Measurements from ENCODE around the gene ITGAD.

Gene ITGAD

DNA sequence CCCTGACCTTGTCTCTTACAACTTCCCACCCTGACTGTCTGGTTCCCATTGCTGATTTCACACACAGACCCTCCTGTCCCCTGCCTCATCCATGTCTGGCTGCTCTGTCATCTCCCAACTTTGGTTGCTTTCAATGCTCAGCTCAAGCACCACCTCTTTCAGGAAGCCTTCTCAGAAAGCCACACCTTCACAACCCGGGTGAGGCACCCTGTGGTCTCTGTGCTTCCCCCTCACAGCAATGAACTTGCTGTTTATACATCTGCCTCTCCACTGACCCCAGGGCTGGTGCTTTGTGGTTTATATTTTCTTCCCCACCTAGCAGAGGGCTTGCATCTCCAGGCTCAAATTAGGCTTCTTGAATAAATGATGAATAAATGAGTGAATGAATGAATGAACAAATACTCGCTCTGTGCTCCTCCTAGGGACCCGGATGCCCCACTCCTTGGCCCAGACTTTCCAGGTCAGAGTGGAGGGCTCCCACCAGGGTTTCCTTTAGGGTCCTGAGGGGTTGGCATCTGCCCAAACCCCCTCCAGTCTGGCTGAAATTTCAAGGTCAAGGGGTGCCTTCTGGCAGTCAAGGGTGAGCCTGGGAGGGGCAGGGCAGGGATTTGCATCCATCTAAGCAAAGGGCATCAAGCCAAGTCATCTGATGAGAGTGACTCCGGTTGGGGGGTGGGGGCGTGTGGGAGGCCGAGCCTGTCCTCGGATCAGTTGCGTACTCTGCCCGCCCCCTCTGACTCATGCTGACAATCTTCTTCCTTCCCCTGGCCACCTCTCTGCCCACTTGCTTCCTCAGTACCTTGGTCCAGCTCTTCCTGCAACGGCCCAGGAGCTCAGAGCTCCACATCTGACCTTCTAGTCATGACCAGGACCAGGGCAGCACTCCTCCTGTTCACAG is 38.5 kb upstream of the ITGAD start, which contains the start of gene ITGAX:
Gene ITGAX, plus strand, starts transcription at position 783 of the 898 bp plus-strand sequence. Its CDS starts 79 bp downstream, at position 862.
- peak within 1 kb of the TSS; percentile 58 for H3K14ac ChIP-seq (ENCODE audit: low read length)
- no peak for DNase-seq (ENCODE audit: low spot score)
- WGBS, 2 donors (ENCODE audit: extremely low coverage in 2 of 2, insufficient read length in 2 of 2, insufficient replicate concordance in 1 of 2), result no CpG with 5 or more reads among the region's 10 CpGs
- H3K9ac ChIP-seq (ENCODE audit: low read depth, low read length, poor library complexity), result peak within 1 kb of the TSS; percentile 36
- no peak within 1 kb of the TSS for H3K4me2 ChIP-seq (ENCODE audit: insufficient read depth, low read length, poor library complexity, severe bottlenecking)
- peak within 1 kb of the TSS; percentile 54 for H3K18ac ChIP-seq (ENCODE audit: low read length)
- no peak within 1 kb of the TSS for H3K4ac ChIP-seq (ENCODE audit: low read length)
- no peaks in the 10 kb centered on the region for H3K9me3 ChIP-seq (replicated peaks in 1 of 2; ENCODE audit: control insufficient read depth in 2 of 2, insufficient read depth in 1 of 2, low read depth in 1 of 2, low read length in 2 of 2)
- H2AFZ ChIP-seq (ENCODE audit: low read length), result no peak within 1 kb of the TSS
- H3K4me3 ChIP-seq (ENCODE audit: low read length in 2 of 2), result peak within 1 kb of the TSS in 1 of 2 donors; percentile 44
- peak within 1 kb of the TSS; percentile 59 for H2AK5ac ChIP-seq (ENCODE audit: low read depth, low read length)
- no peaks in the 10 kb centered on the region for H3K79me1 ChIP-seq (ENCODE audit: low read depth, low read length)
- no peak within 1 kb of the TSS for H3K27ac ChIP-seq (replicated peaks; ENCODE audit: low read length)
- H3K4me1 ChIP-seq (ENCODE audit: control insufficient read depth in 2 of 2, insufficient read depth in 1 of 2, low read depth in 1 of 2, low read length in 2 of 2), result peaks cover 0 to 3% of the 10 kb centered on the region in 2 donors
- no peak within 1 kb of the TSS for H2BK15ac ChIP-seq (ENCODE audit: low read length)
- H4K8ac ChIP-seq (ENCODE audit: low read depth, low read length), result peak within 1 kb of the TSS; percentile 97
- no peaks in the 10 kb centered on the region for H3K36me3 ChIP-seq (replicated peaks in 1 of 2; ENCODE audit: control insufficient read depth in 2 of 2, insufficient read depth in 2 of 2, low read length in 2 of 2)
- H2BK120ac ChIP-seq (ENCODE audit: low read depth, low read length), result peak within 1 kb of the TSS; percentile 61
- no peak within 1 kb of the TSS for H4K91ac ChIP-seq (ENCODE audit: low read depth, low read length, poor library complexity)
- no peak within 1 kb of the TSS for H2BK12ac ChIP-seq (ENCODE audit: low read length)
- H3K27me3 ChIP-seq (ENCODE audit: control insufficient read depth in 3 of 3, insufficient read depth in 3 of 3, low read depth in 1 of 3, low read length in 3 of 3), result peaks cover 0 to 9% (median 0%) of the 10 kb centered on the region in 3 experiments
- no peak within 1 kb of the TSS for H3K23ac ChIP-seq (ENCODE audit: low read depth, low read length, poor library complexity)
- no peak within 1 kb of the TSS for H2BK5ac ChIP-seq (ENCODE audit: low read length)

DNA sequence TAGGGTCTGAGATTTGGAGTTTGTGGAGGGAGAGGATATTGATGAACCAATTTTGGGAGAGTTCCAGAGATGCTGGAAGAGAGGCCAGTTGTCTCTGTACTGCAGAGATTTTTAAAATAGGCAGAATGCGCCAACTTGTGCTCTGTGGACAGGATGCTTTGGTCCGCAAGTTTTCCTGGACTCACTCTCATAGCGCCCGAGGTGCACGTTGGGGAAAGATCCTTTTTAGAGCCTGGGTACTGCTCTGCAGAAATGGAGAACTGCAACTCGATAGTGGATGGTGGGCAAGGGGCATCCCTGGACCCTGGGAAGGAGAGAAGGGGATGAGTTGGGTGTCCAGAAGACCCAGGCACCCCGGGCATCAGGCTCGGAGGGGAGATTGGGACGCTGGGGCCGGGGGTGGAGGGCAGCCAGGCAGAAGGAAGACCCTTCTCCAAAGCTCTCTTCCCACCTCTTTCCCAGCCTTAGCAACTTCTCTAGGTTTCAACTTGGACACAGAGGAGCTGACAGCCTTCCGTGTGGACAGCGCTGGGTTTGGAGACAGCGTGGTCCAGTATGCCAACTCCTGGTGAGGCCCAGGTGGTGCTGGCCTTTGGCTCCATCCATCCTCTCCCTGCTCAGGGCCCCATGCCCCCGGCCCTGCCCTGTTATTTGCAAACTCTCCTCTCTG is 37.6 kb upstream of the ITGAD start:
- no peak overlapping the region for H3K14ac ChIP-seq (ENCODE audit: low read length)
- no peak overlapping the region for H3K23ac ChIP-seq (ENCODE audit: low read depth, low read length, poor library complexity)
- H3K9me3 ChIP-seq (replicated peaks in 1 of 2; ENCODE audit: control insufficient read depth in 2 of 2, insufficient read depth in 1 of 2, low read depth in 1 of 2, low read length in 2 of 2), result no peaks in the 10 kb centered on the region
- H3K79me1 ChIP-seq (ENCODE audit: low read depth, low read length), result no peaks in the 10 kb centered on the region
- no peak for DNase-seq (ENCODE audit: low spot score)
- no peak overlapping the region for H2BK15ac ChIP-seq (ENCODE audit: low read length)
- H2AFZ ChIP-seq (ENCODE audit: low read length), result no peak overlapping the region
- H2BK12ac ChIP-seq (ENCODE audit: low read length), result no peak overlapping the region
- WGBS, 2 donors (ENCODE audit: extremely low coverage in 2 of 2, insufficient read length in 2 of 2, insufficient replicate concordance in 1 of 2), result no CpG with 5 or more reads among the region's 14 CpGs
- peaks cover 0 to 14% (median 0%) of the 10 kb centered on the region in 3 experiments for H3K27me3 ChIP-seq (ENCODE audit: control insufficient read depth in 3 of 3, insufficient read depth in 3 of 3, low read depth in 1 of 3, low read length in 3 of 3)
- no peak overlapping the region for H4K91ac ChIP-seq (ENCODE audit: low read depth, low read length, poor library complexity)
- peak overlapping the region; percentile 55 for H4K8ac ChIP-seq (ENCODE audit: low read depth, low read length)
- H3K36me3 ChIP-seq (replicated peaks in 1 of 2; ENCODE audit: control insufficient read depth in 2 of 2, insufficient read depth in 2 of 2, low read length in 2 of 2), result no peaks in the 10 kb centered on the region
- H3K4ac ChIP-seq (ENCODE audit: low read length), result no peak overlapping the region
- H3K18ac ChIP-seq (ENCODE audit: low read length), result no peak overlapping the region
- H2AK5ac ChIP-seq (ENCODE audit: low read depth, low read length), result peak overlapping the region; percentile 59
- H3K27ac ChIP-seq (replicated peaks; ENCODE audit: low read length), result no peak overlapping the region
- H3K4me1 ChIP-seq (ENCODE audit: control insufficient read depth in 2 of 2, insufficient read depth in 1 of 2, low read depth in 1 of 2, low read length in 2 of 2), result peaks cover 0 to 3% of the 10 kb centered on the region in 2 donors
- H2BK5ac ChIP-seq (ENCODE audit: low read length), result no peak overlapping the region
- no peak overlapping the region for H3K4me2 ChIP-seq (ENCODE audit: insufficient read depth, low read length, poor library complexity, severe bottlenecking)
- H3K4me3 ChIP-seq (ENCODE audit: low read length in 2 of 2), result no peak overlapping the region
- peak overlapping the region; percentile 36 for H3K9ac ChIP-seq (ENCODE audit: low read depth, low read length, poor library complexity)
- H2BK120ac ChIP-seq (ENCODE audit: low read depth, low read length), result peak overlapping the region; percentile 61

- H4K91ac ChIP-seq (ENCODE audit: low read depth, low read length, poor library complexity), result no peak overlapping the region
- no peaks in the 10 kb centered on the region for H3K36me3 ChIP-seq (replicated peaks in 1 of 2; ENCODE audit: control insufficient read depth in 2 of 2, insufficient read depth in 2 of 2, low read length in 2 of 2)
- no peak overlapping the region for H3K4me2 ChIP-seq (ENCODE audit: insufficient read depth, low read length, poor library complexity, severe bottlenecking)
- peaks cover 0 to 3% of the 10 kb centered on the region in 2 donors for H3K4me1 ChIP-seq (ENCODE audit: control insufficient read depth in 2 of 2, insufficient read depth in 1 of 2, low read depth in 1 of 2, low read length in 2 of 2)
- H2BK120ac ChIP-seq (ENCODE audit: low read depth, low read length), result no peak overlapping the region
- H3K79me1 ChIP-seq (ENCODE audit: low read depth, low read length), result no peaks in the 10 kb centered on the region
- no CpG with 5 or more reads among the region's 28 CpGs for WGBS, 2 donors (ENCODE audit: extremely low coverage in 2 of 2, insufficient read length in 2 of 2, insufficient replicate concordance in 1 of 2)
- peak overlapping the region; percentile 13 for H2AFZ ChIP-seq (ENCODE audit: low read length)
- no peak overlapping the region for H3K23ac ChIP-seq (ENCODE audit: low read depth, low read length, poor library complexity)
- no peak overlapping the region for H2BK12ac ChIP-seq (ENCODE audit: low read length)
- no peak overlapping the region for H2BK15ac ChIP-seq (ENCODE audit: low read length)
- peak overlapping the region; percentile 30 for H3K18ac ChIP-seq (ENCODE audit: low read length)
- H3K27me3 ChIP-seq (ENCODE audit: control insufficient read depth in 3 of 3, insufficient read depth in 3 of 3, low read depth in 1 of 3, low read length in 3 of 3), result peaks cover 0 to 14% (median 0%) of the 10 kb centered on the region in 3 experiments
- no peak overlapping the region for H3K14ac ChIP-seq (ENCODE audit: low read length)
- no peaks in the 10 kb centered on the region for H3K9me3 ChIP-seq (replicated peaks in 1 of 2; ENCODE audit: control insufficient read depth in 2 of 2, insufficient read depth in 1 of 2, low read depth in 1 of 2, low read length in 2 of 2)
- no peak overlapping the region for H3K27ac ChIP-seq (replicated peaks; ENCODE audit: low read length)
- H2BK5ac ChIP-seq (ENCODE audit: low read length), result peak overlapping the region; percentile 22
- DNase-seq (ENCODE audit: low spot score), result no peak
- H4K8ac ChIP-seq (ENCODE audit: low read depth, low read length), result no peak overlapping the region
- H2AK5ac ChIP-seq (ENCODE audit: low read depth, low read length), result peak overlapping the region; percentile 5
- H3K4me3 ChIP-seq (ENCODE audit: low read length in 2 of 2), result no peak overlapping the region
- peak overlapping the region; percentile 28 for H3K4ac ChIP-seq (ENCODE audit: low read length)
- H3K9ac ChIP-seq (ENCODE audit: low read depth, low read length, poor library complexity), result peak overlapping the region; percentile 9
Observed at GRCh38 chr16:31356566-31357323, 36.4 kb upstream of the ITGAD start.

All from neuronal stem cell (in vitro differentiated cells).